Tibial nerve (tissue), 4 donors: ENCODE data around the gene C1QC. TPM values are rescaled to one million over a fixed set of nuclear protein-coding genes. Genes with fewer than 3 reads are reported as not detected.

Source experiments
- DNase-seq, 2 donors: peaks; one replicate each; pipeline ENCODE4 v3.0.0-alpha.2; 2019; ENCODE audit warnings: low spot score in 2 of 2
- H3K27ac ChIP-seq, 4 donors: fragments of 200-600 bp; sonication (generic) in 3 of 4; one replicate each; pipeline ENCODE4 v1.5.1; 2017 to 2019; ENCODE audit warnings: mild to moderate bottlenecking in 1 of 4
- H3K27me3 ChIP-seq, 2 donors: fragments of 200-600 bp; sonication (generic) in 1 of 2; one replicate each; pipeline versions ENCODE4 v1.5.1 to v1.6.0; 2017 to 2019
- H3K36me3 ChIP-seq, 3 donors: fragments of 200-600 bp; sonication (generic); one replicate each; pipeline ENCODE4 v1.5.1; 2018 to 2019
- H3K4me1 ChIP-seq, 4 donors: fragments of 200-600 bp; sonication (generic) in 3 of 4; one replicate each; pipeline ENCODE4 v1.5.1; 2017 to 2019
- H3K4me3 ChIP-seq, 4 donors: fragments of 200-600 bp; sonication (generic) in 3 of 4; one replicate each; pipeline ENCODE4 v1.5.1; 2017 to 2019; ENCODE audit warnings: mild to moderate bottlenecking in 1 of 4, moderate library complexity in 1 of 4
- H3K9me3 ChIP-seq, 4 donors: fragments of 200-600 bp; sonication (generic) in 3 of 4; one replicate each; pipeline ENCODE4 v1.5.1; 2017 to 2019
- EP300 ChIP-seq, 2 donors: sonication (generic); formaldehyde crosslinking; IDR thresholded peaks; one replicate each; pipeline ENCODE4 v1.6.1; 2017; ENCODE audit warnings: antibody characterized with exemption in 2 of 2, mild to moderate bottlenecking in 1 of 2
- POLR2A ChIP-seq, 2 donors: fragments of 450-650 bp; IDR thresholded peaks; one replicate each; pipeline ENCODE4 v1.6.1; 2017; ENCODE audit warnings: antibody characterized with exemption in 2 of 2, mild to moderate bottlenecking in 2 of 2, moderate library complexity in 2 of 2
- WGBS, 2 donors: methylation state at CpG; one replicate each; pipeline ENCODE4 v1.1.5; 2018; 5-methylcytosine and 5-hydroxymethylcytosine counted together
- total RNA-seq, 4 donors: library from RNA; depleted of rRNA; stranded (reverse); fragments of >200 nt; gene quantifications; one replicate each; pipeline ENCODE4 v1.1.0, GENCODE V29; 2016
- TF ChIP-seq, protein P1 (sequence below), 5 experiments: fragments of 200-600 bp in 3 of 5; fragments of 450-650 bp in 2 of 5; sonication (generic) in 3 of 5; IDR thresholded peaks; one replicate each; pipeline ENCODE4 v1.5.1; 2016 to 2019; ENCODE audit warnings: antibody characterized with exemption in 5 of 5, mild to moderate bottlenecking in 3 of 5, moderate library complexity in 2 of 5

Gene C1QC
- total RNA-seq, 4 donors from 2014 or later, result 130 to 315 (median 188) TPM

DNA sequence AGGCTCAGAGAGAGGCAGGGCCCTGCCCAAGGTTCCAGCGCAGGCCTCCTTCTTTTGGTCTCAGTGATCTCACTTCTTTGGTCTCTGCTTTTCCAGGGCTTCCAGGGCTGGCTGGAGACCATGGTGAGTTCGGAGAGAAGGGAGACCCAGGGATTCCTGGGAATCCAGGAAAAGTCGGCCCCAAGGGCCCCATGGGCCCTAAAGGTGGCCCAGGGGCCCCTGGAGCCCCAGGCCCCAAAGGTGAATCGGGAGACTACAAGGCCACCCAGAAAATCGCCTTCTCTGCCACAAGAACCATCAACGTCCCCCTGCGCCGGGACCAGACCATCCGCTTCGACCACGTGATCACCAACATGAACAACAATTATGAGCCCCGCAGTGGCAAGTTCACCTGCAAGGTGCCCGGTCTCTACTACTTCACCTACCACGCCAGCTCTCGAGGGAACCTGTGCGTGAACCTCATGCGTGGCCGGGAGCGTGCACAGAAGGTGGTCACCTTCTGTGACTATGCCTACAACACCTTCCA, 17.3 kb downstream of the C1QC start:
- DNase-seq, result no peak
- H3K9me3 ChIP-seq, result no peaks in the 10 kb centered on the region
- no peak overlapping the region for H3K4me3 ChIP-seq
- no peak for TF ChIP-seq POLR2A (IDR thresholded peaks at IDR 0.05)
- TF ChIP-seq, protein P1, sequence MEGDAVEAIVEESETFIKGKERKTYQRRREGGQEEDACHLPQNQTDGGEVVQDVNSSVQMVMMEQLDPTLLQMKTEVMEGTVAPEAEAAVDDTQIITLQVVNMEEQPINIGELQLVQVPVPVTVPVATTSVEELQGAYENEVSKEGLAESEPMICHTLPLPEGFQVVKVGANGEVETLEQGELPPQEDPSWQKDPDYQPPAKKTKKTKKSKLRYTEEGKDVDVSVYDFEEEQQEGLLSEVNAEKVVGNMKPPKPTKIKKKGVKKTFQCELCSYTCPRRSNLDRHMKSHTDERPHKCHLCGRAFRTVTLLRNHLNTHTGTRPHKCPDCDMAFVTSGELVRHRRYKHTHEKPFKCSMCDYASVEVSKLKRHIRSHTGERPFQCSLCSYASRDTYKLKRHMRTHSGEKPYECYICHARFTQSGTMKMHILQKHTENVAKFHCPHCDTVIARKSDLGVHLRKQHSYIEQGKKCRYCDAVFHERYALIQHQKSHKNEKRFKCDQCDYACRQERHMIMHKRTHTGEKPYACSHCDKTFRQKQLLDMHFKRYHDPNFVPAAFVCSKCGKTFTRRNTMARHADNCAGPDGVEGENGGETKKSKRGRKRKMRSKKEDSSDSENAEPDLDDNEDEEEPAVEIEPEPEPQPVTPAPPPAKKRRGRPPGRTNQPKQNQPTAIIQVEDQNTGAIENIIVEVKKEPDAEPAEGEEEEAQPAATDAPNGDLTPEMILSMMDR (IDR thresholded peaks at IDR 0.05), result no peak
- no peak for TF ChIP-seq EP300 (IDR thresholded peaks at IDR 0.05)
- H3K27ac ChIP-seq, result no peak overlapping the region
- H3K27me3 ChIP-seq, result peaks cover 0 to 5% of the 10 kb centered on the region in 2 donors
- WGBS, 2 donors, result 87 to 90% methylated on average over 19 of the region's 19 CpGs
- no peaks in the 10 kb centered on the region for H3K4me1 ChIP-seq
- no peaks in the 10 kb centered on the region for H3K36me3 ChIP-seq

DNA sequence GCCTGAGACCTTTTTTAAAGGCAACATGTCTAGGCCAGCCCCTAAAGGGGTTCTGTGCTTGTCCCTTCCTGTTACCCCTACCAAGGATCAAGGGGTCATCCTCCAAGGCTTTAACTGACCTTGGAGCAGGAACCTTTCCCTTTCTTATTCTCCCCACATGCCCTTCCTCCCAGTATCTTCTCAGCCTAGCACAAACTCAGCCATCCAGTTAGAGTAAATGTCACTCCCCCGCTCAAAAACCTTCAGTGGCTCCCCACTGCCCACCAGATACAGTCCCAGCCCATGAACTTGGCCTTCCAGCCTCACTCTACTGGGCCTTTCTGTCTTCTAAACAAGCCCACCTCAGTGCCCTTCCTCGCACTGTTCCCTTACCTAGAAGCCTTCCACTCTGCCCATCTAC, 18.4 kb downstream of the C1QC start:
- DNase-seq, result no peak
- Histone ChIP-seq H3K4me3 (no peak overlapping the region), H3K27me3 (peaks cover 0 to 5% of the 10 kb centered on the region in 2 donors), H3K27ac (no peak overlapping the region), H3K9me3 (no peaks in the 10 kb centered on the region), H3K4me1 (no peaks in the 10 kb centered on the region), H3K36me3 (no peaks in the 10 kb centered on the region)
- TF ChIP-seq EP300 (IDR thresholded peaks at IDR 0.05) (no peak), POLR2A (IDR thresholded peaks at IDR 0.05) (no peak)
- TF ChIP-seq, protein P1 (IDR thresholded peaks at IDR 0.05), result no peak
- whole genome bisulfite sequencing, 2 donors, result 81 to 95% methylated on average over 2 of the region's 2 CpGs

DNA sequence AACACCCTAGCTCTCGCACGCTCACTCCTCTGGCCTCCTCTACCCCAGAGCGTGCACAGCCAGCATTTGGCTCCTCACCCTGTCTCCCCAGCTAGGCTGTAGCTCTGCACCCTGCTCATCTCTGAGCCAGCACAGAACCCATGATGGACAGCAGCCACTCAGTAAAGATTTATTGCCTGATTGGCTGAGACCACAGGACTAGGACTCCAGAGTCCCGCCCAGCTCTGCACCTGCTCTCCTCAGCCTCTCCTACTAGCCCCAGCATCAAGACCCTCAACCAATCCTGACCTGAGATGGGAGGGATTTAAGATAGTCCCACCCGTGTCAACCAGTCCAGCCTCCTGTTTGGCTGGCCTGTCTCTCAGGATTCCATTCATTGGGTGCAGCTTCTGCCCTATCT, 18.9 kb downstream of the C1QC start:
- 67 to 75% methylated on average over 5 of the region's 5 CpGs for WGBS, 2 donors
- H3K27ac ChIP-seq, result no peak overlapping the region
- no peaks in the 10 kb centered on the region for H3K4me1 ChIP-seq
- TF ChIP-seq POLR2A (IDR thresholded peaks at IDR 0.05), result no peak
- TF ChIP-seq, protein P1 (IDR thresholded peaks at IDR 0.05), result no peak
- TF ChIP-seq EP300 (IDR thresholded peaks at IDR 0.05), result no peak
- H3K4me3 ChIP-seq, result no peak overlapping the region
- H3K36me3 ChIP-seq, result no peaks in the 10 kb centered on the region
- H3K9me3 ChIP-seq, result no peaks in the 10 kb centered on the region
- peak in 1 of 2 donors; percentile 21 for DNase-seq
- H3K27me3 ChIP-seq, result peaks cover 0 to 5% of the 10 kb centered on the region in 2 donors

DNA sequence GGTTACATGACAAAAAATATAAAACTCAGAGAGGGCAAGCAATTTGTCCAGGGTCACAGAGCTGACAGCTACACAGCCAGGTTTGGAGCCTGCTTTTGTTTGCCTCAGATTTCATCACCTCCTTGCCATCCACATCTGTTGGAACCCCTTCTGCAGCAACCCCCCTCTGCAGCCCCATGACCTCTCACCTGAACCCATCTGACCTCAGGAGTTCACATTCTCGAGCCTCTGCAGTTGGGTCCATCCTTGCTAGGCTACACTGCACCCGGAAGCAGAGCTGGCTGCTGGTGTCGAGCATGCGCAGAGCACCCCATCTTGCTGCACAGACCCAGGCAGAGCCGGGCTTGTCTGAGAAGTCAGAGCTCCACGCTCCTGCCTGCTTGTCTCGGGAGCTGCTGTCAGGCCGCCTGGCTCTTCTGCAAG, 19.6 kb downstream of the C1QC start:
- TF ChIP-seq, protein P1 (IDR thresholded peaks at IDR 0.05), result no peak
- TF ChIP-seq POLR2A (IDR thresholded peaks at IDR 0.05) (no peak), EP300 (IDR thresholded peaks at IDR 0.05) (no peak)
- H3K27me3 ChIP-seq, result peaks cover 0 to 5% of the 10 kb centered on the region in 2 donors
- WGBS, 2 donors, result 69 to 80% methylated on average over 6 to 8 of the region's 8 CpGs

DNA sequence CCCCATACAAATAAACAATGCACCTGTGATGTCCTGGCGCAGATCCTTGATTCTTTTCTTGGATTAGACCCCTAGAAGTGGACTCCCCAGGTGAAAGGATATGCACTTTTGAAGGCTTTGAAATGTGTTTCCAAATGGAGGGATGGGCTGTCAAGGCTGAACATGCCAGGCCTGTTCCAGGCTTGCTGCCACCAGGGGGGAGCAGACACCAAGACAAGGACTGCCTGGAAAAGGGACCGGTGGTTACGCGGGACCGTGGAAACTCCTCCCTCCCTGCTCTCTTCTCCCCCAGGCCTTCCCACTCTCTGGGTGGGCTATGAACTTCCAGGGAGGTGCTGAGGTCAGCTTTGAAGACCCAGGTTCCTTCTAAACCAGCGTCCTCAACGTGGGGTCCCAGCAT, 22.3 kb downstream of the C1QC start:
- peaks cover 0 to 11% of the 10 kb centered on the region in 2 donors for H3K27me3 ChIP-seq
- no peak overlapping the region for H3K27ac ChIP-seq
- no peak overlapping the region for H3K4me3 ChIP-seq
- 40 to 44% methylated on average over 7 of the region's 7 CpGs for WGBS, 2 donors
- TF ChIP-seq EP300 (IDR thresholded peaks at IDR 0.05), result no peak
- TF ChIP-seq, protein P1 (IDR thresholded peaks at IDR 0.05), result peak in 4 of 5 experiments; percentile 11 to 57 (median 29)
- no peak for DNase-seq
- no peaks in the 10 kb centered on the region for H3K4me1 ChIP-seq
- no peaks in the 10 kb centered on the region for H3K36me3 ChIP-seq
- no peaks in the 10 kb centered on the region for H3K9me3 ChIP-seq

More for the DNA sequence above, 19.6 kb downstream of the C1QC start:
- Histone ChIP-seq H3K4me1 (no peaks in the 10 kb centered on the region), H3K27ac (no peak overlapping the region), H3K36me3 (no peaks in the 10 kb centered on the region), H3K4me3 (no peak overlapping the region), H3K9me3 (no peaks in the 10 kb centered on the region)
- no peak for DNase-seq
